HepG2 (cell line): Measurements from ENCODE around the gene TRIM8. TPM values are rescaled to one million over a fixed set of nuclear protein-coding genes. Genes with fewer than 3 reads are reported as not detected.

Experiments
- CBX5 ChIP-seq: sonication (generic); formaldehyde crosslinking; IDR thresholded peaks from 2 replicates; pipeline ENCODE4 v1.4.0; 2020; ENCODE audit warnings: missing genetic modification reagents, borderline replicate concordance
- DMAP1 ChIP-seq: IDR thresholded peaks from 2 replicates; pipeline ENCODE4 v1.6.1; 2016
- EHMT2 ChIP-seq: fragments of 200-600 bp; sonication (generic); IDR thresholded peaks from 2 replicates; pipeline ENCODE4 v1.7.0; 2017; ENCODE audit warnings: antibody characterized with exemption, low read depth, low read length, borderline replicate concordance
- FOSL2 ChIP-seq: sonication (generic); formaldehyde crosslinking; IDR thresholded peaks from 2 replicates; pipeline ENCODE4 v1.4.0; 2020; ENCODE audit warnings: missing genetic modification reagents
- FOXA1 ChIP-seq, 2 experiments: fragments of 450-650 bp in 1 of 2; sonication (generic) in 1 of 2; formaldehyde crosslinking in 1 of 2; IDR thresholded peaks; 2 replicates each; pipeline versions ENCODE4 v1.4.0 to v1.6.1; 2016 to 2020; ENCODE audit warnings: missing genetic modification reagents in 1 of 2
- FOXM1 ChIP-seq: sonication (generic); formaldehyde crosslinking; IDR thresholded peaks from 2 replicates; pipeline ENCODE4 v1.5.0; 2020; ENCODE audit warnings: missing genetic modification reagents
- GLI4 ChIP-seq: sonication (generic); formaldehyde crosslinking; IDR thresholded peaks from 2 replicates; pipeline ENCODE4 v1.5.1; 2020; ENCODE audit warnings: missing genetic modification reagents, mild to moderate bottlenecking, moderate library complexity, borderline replicate concordance
- HDAC6 ChIP-seq: fragments of 200-600 bp; sonication (generic); IDR thresholded peaks from 2 replicates; pipeline ENCODE4 v1.7.0; 2017; ENCODE audit warnings: mild to moderate bottlenecking, antibody characterized with exemption, low read length, low read depth
- HNF4G ChIP-seq, 2 experiments: sonication (generic) in 1 of 2; formaldehyde crosslinking in 1 of 2; IDR thresholded peaks; 2 replicates each; pipeline versions ENCODE4 v1.4.0 to v1.6.1; 2011 to 2020; ENCODE audit warnings: borderline replicate concordance in 2 of 2, low read depth in 2 of 2, mild to moderate bottlenecking in 2 of 2, low read length in 1 of 2, missing genetic modification reagents in 1 of 2, moderate library complexity in 1 of 2
- KDM5A ChIP-seq: fragments of 200-600 bp; sonication (generic); IDR thresholded peaks from 2 replicates; pipeline ENCODE4 v1.7.0; 2018; ENCODE audit warnings: antibody characterized with exemption, mild to moderate bottlenecking, low read length, borderline replicate concordance
- KLF6 ChIP-seq: IDR thresholded peaks from 2 replicates; pipeline ENCODE4 v1.8.0; 2016; ENCODE audit warnings: missing biosample characterization, missing genetic modification reagents
- KMT2A ChIP-seq: sonication (generic); formaldehyde crosslinking; IDR thresholded peaks from 2 replicates; pipeline ENCODE4 v1.4.0; 2020; ENCODE audit warnings: missing genetic modification reagents
- MAFG ChIP-seq: sonication (generic); formaldehyde crosslinking; IDR thresholded peaks from 2 replicates; pipeline ENCODE4 v1.5.1; 2020; ENCODE audit warnings: mild to moderate bottlenecking, missing genetic modification reagents
- MEIS2 ChIP-seq: sonication (generic); formaldehyde crosslinking; IDR thresholded peaks from 2 replicates; pipeline ENCODE4 v1.9.0; 2021; ENCODE audit warnings: mild to moderate bottlenecking, missing genetic modification reagents
- NCOA2 ChIP-seq: sonication (generic); formaldehyde crosslinking; IDR thresholded peaks from 2 replicates; pipeline ENCODE4 v1.8.0; 2022; ENCODE audit warnings: inconsistent platforms
- PAF1 ChIP-seq: IDR thresholded peaks from 2 replicates; pipeline ENCODE4 v1.6.1; 2016; ENCODE audit warnings: missing genetic modification reagents, missing compliant biosample characterization
- PLRG1 ChIP-seq: fragments of 450-650 bp; conservative IDR thresholded peaks from 2 replicates; pipeline ENCODE4 v1.6.1; 2016
- PPARG ChIP-seq: conservative IDR thresholded peaks from 2 replicates; pipeline ENCODE4 v1.6.1; 2016; ENCODE audit warnings: missing biosample characterization, missing genetic modification reagents
- RBFOX2 ChIP-seq: fragments of 200-400 bp; formaldehyde crosslinking; IDR thresholded peaks from 2 replicates; pipeline ENCODE4 v1.6.1; 2017; ENCODE audit warnings: low read depth, mild to moderate bottlenecking, low read length
- SOX5 ChIP-seq: IDR thresholded peaks from 2 replicates; pipeline ENCODE4 v1.6.1; 2016; ENCODE audit warnings: borderline replicate concordance
- TEAD3 ChIP-seq: optimal IDR thresholded peaks from 2 replicates; pipeline ENCODE3; 2016; ENCODE audit warnings: borderline replicate concordance
- YEATS2 ChIP-seq: sonication (generic); formaldehyde crosslinking; IDR thresholded peaks from 2 replicates; pipeline ENCODE4 v1.4.0; 2020; ENCODE audit warnings: missing genetic modification reagents, borderline replicate concordance
- ZFP82 ChIP-seq: sonication (generic); formaldehyde crosslinking; IDR thresholded peaks from 2 replicates; pipeline ENCODE4 v1.5.1; 2020; ENCODE audit warnings: mild to moderate bottlenecking, missing genetic modification reagents, borderline replicate concordance
- ZNF24 ChIP-seq: fragments of 450-650 bp; IDR thresholded peaks from 2 replicates; pipeline ENCODE4 v1.6.1; 2017; ENCODE audit warnings: antibody characterized with exemption, mild to moderate bottlenecking
- ZNF431 ChIP-seq: sonication (generic); formaldehyde crosslinking; IDR thresholded peaks from 2 replicates; pipeline ENCODE4 v1.9.0; 2022; ENCODE audit warnings: missing genetic modification reagents, low read depth, mild to moderate bottlenecking, borderline replicate concordance
- ZNF569 ChIP-seq: sonication (generic); formaldehyde crosslinking; IDR thresholded peaks from 2 replicates; pipeline ENCODE4 v1.5.0; 2020; ENCODE audit warnings: mild to moderate bottlenecking, missing genetic modification reagents, moderate library complexity, borderline replicate concordance
- ZNF7 ChIP-seq: IDR thresholded peaks from 2 replicates; pipeline ENCODE4 v1.6.1; 2016; ENCODE audit warnings: missing biosample characterization, missing genetic modification reagents
- ZNF766 ChIP-seq: sonication (generic); formaldehyde crosslinking; IDR thresholded peaks from 2 replicates; pipeline ENCODE4 v1.5.0; 2020; ENCODE audit warnings: missing genetic modification reagents, borderline replicate concordance
- ZNF788 ChIP-seq: sonication (generic); formaldehyde crosslinking; IDR thresholded peaks from 2 replicates; pipeline ENCODE4 v1.5.0; 2020; ENCODE audit warnings: mild to moderate bottlenecking, missing genetic modification reagents, borderline replicate concordance
- ZNF883 ChIP-seq: sonication (generic); formaldehyde crosslinking; IDR thresholded peaks from 2 replicates; pipeline ENCODE4 v1.5.1; 2020; ENCODE audit warnings: mild to moderate bottlenecking, missing genetic modification reagents; ENCODE audit errors: not compliant biosample characterization
- polyA plus RNA-seq, 8 experiments: library from polyadenylated mRNA; depleted of rRNA in 3 of 8; stranded (reverse) in 7 of 8; unstranded in 1 of 8; fragments of >200 nt; fragmentation: Illumina TruSeq in 4 of 8; extraction: Trizol in 4 of 8; gene quantifications; 2 replicates each; pipeline versions ENCODE4 v1.2.1 to v1.2.3, GENCODE V29; 2011 to 2016; ENCODE audit warnings: low read depth in 4 of 8, missing spikeins in 1 of 8, mixed read lengths in 1 of 8; ENCODE audit not compliant: insufficient read depth in 1 of 8
- total RNA-seq, 5 experiments: library from RNA; depleted of rRNA; stranded (reverse); fragments of >200 nt; fragmentation: Illumina TruSeq; extraction: Trizol; gene quantifications; 2 replicates each; pipeline ENCODE4 v1.2.3, GENCODE V29; 2016; ENCODE audit warnings: low read depth in 1 of 5

Gene TRIM8
- total and polyA plus RNA-seq, 2 of the 13 experiments (the other 11 are each of a cell fraction or from before 2014, with no cell fraction given): 38.9 to 66.5 TPM

DNA sequence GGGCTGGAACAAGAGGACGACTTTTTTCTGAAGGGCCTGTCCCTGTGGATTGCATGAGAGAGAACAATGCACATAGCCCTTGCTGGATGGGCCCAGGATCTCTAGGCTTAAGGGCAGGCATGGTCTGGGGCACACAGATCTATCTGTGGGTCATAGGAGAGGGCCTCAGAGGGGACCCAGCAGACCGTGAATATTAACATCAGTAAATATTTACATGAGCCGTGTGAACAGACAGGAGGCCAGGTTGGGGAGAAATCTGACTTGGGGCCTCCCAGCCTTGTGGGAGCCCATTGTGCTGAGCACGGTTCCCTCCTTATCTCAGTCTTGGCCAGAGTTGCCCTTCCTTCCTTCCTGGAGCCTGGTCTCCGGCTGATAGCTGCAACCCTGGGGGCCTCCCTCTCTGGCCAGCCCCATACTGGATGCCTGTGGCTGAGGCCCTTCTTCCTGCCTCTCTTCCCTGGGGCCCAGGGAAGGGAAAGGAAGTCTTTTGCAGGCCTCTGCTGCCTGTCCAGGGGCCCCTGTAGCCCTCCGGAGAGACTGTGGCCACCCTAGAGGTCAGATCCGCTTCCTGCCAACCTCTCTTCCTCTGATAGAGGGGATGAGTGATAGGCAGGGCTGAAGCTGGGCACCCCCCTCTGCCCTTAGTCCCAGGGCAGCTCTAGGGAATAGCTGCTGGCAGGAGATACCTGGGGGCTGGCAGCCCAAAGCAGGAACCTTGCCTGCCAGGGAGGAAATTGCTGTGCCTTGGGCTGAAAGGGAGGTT, 44.5 kb upstream of the TRIM8 start (continued):
- TF ChIP-seq ZNF24 (0 out of 2 replicates have a peak, but pooled peaks have one; percentile 29), DMAP1 (peak; percentile 63; the same call in 1 of the 2 replicates), ZNF883 (CRISPR knock-in tag) (no peak), MAFG (CRISPR knock-in tag) (no peak), KDM5A (no peak), EHMT2 (no peak), KLF6 (no peak), PPARG (CRISPR knock-in tag) (peak; percentile 86), NCOA2 (CRISPR knock-in tag) (peak; percentile 88), GLI4 (no peak; the same call in 1 of the 2 replicates), ZNF569 (CRISPR knock-in tag) (no peak), PAF1 (CRISPR knock-in tag) (no peak), CBX5 (no peak), RBFOX2 (no peak; the same call in 1 of the 2 replicates), KMT2A (CRISPR knock-in tag) (peak; percentile 40; the same call in 1 of the 2 replicates), ZNF431 (CRISPR knock-in tag) (0 out of 2 replicates have a peak, but pooled peaks have one; percentile 66), FOSL2 (CRISPR knock-in tag) (peak; percentile 56; the same call in 1 of the 2 replicates), ZNF766 (CRISPR knock-in tag) (peak; percentile 59; the same call in 1 of the 2 replicates), TEAD3 (peak; percentile 60), PLRG1 (no peak), HNF4G (IDR thresholded peaks at IDR 0.05; ENCODE audit: borderline replicate concordance, low read depth, low read length) (peak; percentile 23; the same call in 1 of the 2 replicates), HNF4G (CRISPR knock-in tag; IDR thresholded peaks at IDR 0.05; ENCODE audit: borderline replicate concordance, low read depth) (peak; percentile 75; the same call in 1 of the 2 replicates), MEIS2 (CRISPR knock-in tag) (peak; percentile 90), ZNF788 (CRISPR knock-in tag) (no peak; the same call in 1 of the 2 replicates), HDAC6 (no peak), FOXM1 (CRISPR knock-in tag) (no peak), FOXA1 (IDR thresholded peaks at IDR 0.05) (no peak), FOXA1 (CRISPR knock-in tag; IDR thresholded peaks at IDR 0.05) (peak; percentile 84), ZNF7 (CRISPR knock-in tag) (peak; percentile 95), YEATS2 (CRISPR knock-in tag) (peak; percentile 28; the same call in 1 of the 2 replicates), ZFP82 (CRISPR knock-in tag) (no peak), SOX5 (peak; percentile 86)
